GM23338 (cell line): Measurements from ENCODE around the gene IL1F10. TPM values are rescaled to one million over a fixed set of nuclear protein-coding genes. Genes with fewer than 3 reads are reported as not detected.

Source experiments
- ATAC-seq: fragments of 200-7000 bp; cut with Tn5 transposase; 3 replicates; pipeline ENCODE4 v1.9.1; 2020
- DNase-seq: peaks from one replicate; pipeline ENCODE4 v3.0.0-alpha.2; 2015; ENCODE audit warnings: low spot score
- H2AFZ ChIP-seq: fragments of 200-600 bp; sonication (generic); 2 replicates; pipeline ENCODE4 v1.8.0; 2016; ENCODE audit warnings: antibody characterized with exemption, mild to moderate bottlenecking, moderate library complexity
- H3F3A ChIP-seq: fragments of 200-600 bp; sonication (generic); replicated peaks from 2 replicates; pipeline ENCODE4 v1.8.0; 2017; ENCODE audit warnings: antibody characterized with exemption, mixed run types, low read depth
- H3K27ac ChIP-seq: fragments of 200-600 bp; sonication (generic); 2 replicates; pipeline ENCODE4 v1.6.1; 2016; ENCODE audit warnings: low read depth
- H3K27me3 ChIP-seq: fragments of 200-600 bp; sonication (generic); 2 replicates; pipeline ENCODE4 v1.8.0; 2016; ENCODE audit warnings: mild to moderate bottlenecking, mixed run types, moderate library complexity; ENCODE audit not compliant: insufficient read depth
- H3K36me3 ChIP-seq: fragments of 200-600 bp; sonication (generic); 2 replicates; pipeline ENCODE4 v1.8.0; 2016; ENCODE audit warnings: mild to moderate bottlenecking; ENCODE audit not compliant: insufficient read depth
- H3K4me1 ChIP-seq: fragments of 200-600 bp; sonication (generic); 2 replicates; pipeline ENCODE4 v1.8.0; 2016; ENCODE audit warnings: mild to moderate bottlenecking, moderate library complexity; ENCODE audit not compliant: insufficient read depth
- H3K4me2 ChIP-seq: fragments of 200-600 bp; sonication (generic); 2 replicates; pipeline ENCODE4 v1.7.1; 2017; ENCODE audit warnings: mixed run types
- H3K4me3 ChIP-seq: fragments of 200-600 bp; sonication (generic); 2 replicates; pipeline ENCODE4 v1.6.1; 2016; ENCODE audit warnings: mixed run types
- H3K79me2 ChIP-seq: fragments of 200-600 bp; sonication (generic); replicated peaks from 2 replicates; pipeline ENCODE4 v1.8.0; 2017; ENCODE audit warnings: mild to moderate bottlenecking; ENCODE audit not compliant: insufficient read depth
- H3K9me2 ChIP-seq: fragments of 200-600 bp; sonication (generic); 2 replicates; pipeline ENCODE4 v1.8.0; 2017; ENCODE audit not compliant: insufficient read depth
- H4K20me1 ChIP-seq: fragments of 200-600 bp; sonication (generic); replicated peaks from 2 replicates; pipeline ENCODE4 v1.8.0; 2017; ENCODE audit warnings: mild to moderate bottlenecking; ENCODE audit not compliant: insufficient read depth
- H3K27ac Mint-ChIP-seq: 2 replicates; pipeline ENCODE4 v1.8.0; 2020; ENCODE audit warnings: inconsistent platforms, mild to moderate bottlenecking, moderate library complexity, mixed read lengths
- H3K27me3 Mint-ChIP-seq: 3 replicates; pipeline ENCODE4 v1.8.0; 2022; ENCODE audit warnings: low read depth, mild to moderate bottlenecking, moderate library complexity, mixed read lengths, inconsistent platforms; ENCODE audit not compliant: insufficient read depth, poor library complexity
- H3K36me3 Mint-ChIP-seq: 3 replicates; pipeline ENCODE4 v1.8.0; 2021; ENCODE audit warnings: low read depth, mild to moderate bottlenecking, inconsistent platforms, moderate library complexity, mixed read lengths
- H3K4me1 Mint-ChIP-seq: 3 replicates; pipeline ENCODE4 v1.8.0; 2020; ENCODE audit warnings: mild to moderate bottlenecking, inconsistent platforms, mixed read lengths
- H3K4me3 Mint-ChIP-seq: 3 replicates; pipeline ENCODE4 v1.8.0; 2021; ENCODE audit warnings: moderate library complexity, mild to moderate bottlenecking, inconsistent platforms, mixed read lengths
- H3K9me3 Mint-ChIP-seq: 3 replicates; pipeline ENCODE4 v1.8.0; 2020; ENCODE audit warnings: moderate library complexity, mild to moderate bottlenecking, inconsistent platforms, mixed read lengths
- CREB1 ChIP-seq: fragments of 250-450 bp; sonication (Bioruptor Pico); IDR thresholded peaks from 2 replicates; pipeline ENCODE4 v1.5.0; 2020; ENCODE audit warnings: low read depth, mild to moderate bottlenecking, moderate library complexity
- EZH2 ChIP-seq: fragments of 200-600 bp; sonication (generic); IDR thresholded peaks from one replicate; pipeline ENCODE4 v1.8.0; 2017; ENCODE audit warnings: antibody characterized with exemption, mild to moderate bottlenecking, low read depth; ENCODE audit not compliant: unreplicated experiment
- EZH2phosphoT487 ChIP-seq: fragments of 200-600 bp; sonication (generic); IDR thresholded peaks from one replicate; pipeline ENCODE4 v1.8.1; 2018; ENCODE audit warnings: antibody characterized with exemption; ENCODE audit not compliant: unreplicated experiment
- JUNB ChIP-seq: IDR thresholded peaks from one replicate; pipeline ENCODE4 v1.6.1; 2016; ENCODE audit warnings: antibody characterized with exemption; ENCODE audit not compliant: unreplicated experiment
- NANOG ChIP-seq: IDR thresholded peaks from 2 replicates; pipeline ENCODE4 v1.6.1; 2016; ENCODE audit warnings: antibody characterized with exemption, borderline replicate concordance
- POLR2AphosphoS5 ChIP-seq: IDR thresholded peaks from 2 replicates; pipeline ENCODE4 v1.6.1; 2016; ENCODE audit warnings: antibody characterized with exemption, low read depth
- STAT1 ChIP-seq: IDR thresholded peaks from one replicate; pipeline ENCODE4 v1.6.1; 2016; ENCODE audit warnings: antibody characterized with exemption; ENCODE audit not compliant: unreplicated experiment
- ZNF114 ChIP-seq: fragments of 250-450 bp; sonication (Bioruptor Pico); IDR thresholded peaks from 2 replicates; pipeline ENCODE4 v1.5.0; 2020; ENCODE audit warnings: mild to moderate bottlenecking, moderate library complexity
- ZNF331 ChIP-seq: fragments of 250-450 bp; sonication (Bioruptor Pico); IDR thresholded peaks from 2 replicates; pipeline ENCODE4 v1.5.0; 2020; ENCODE audit warnings: low read depth, mild to moderate bottlenecking, moderate library complexity
- polyA plus RNA-seq: library from polyadenylated mRNA; unstranded; fragments of >200 nt; fragmentation: Nextera tagmentation; extraction: Ambion mirVana; gene quantifications from 2 replicates; pipeline ENCODE4 v1.2.1, GENCODE V29; 2016
- total RNA-seq: library from RNA; depleted of rRNA; stranded (reverse); fragments of >200 nt; shearing (Covaris generic); gene quantifications from 2 replicates; pipeline ENCODE4 v1.2.3, GENCODE V29; 2014
- TF ChIP-seq, protein P1 (sequence below): fragments of 250-450 bp; sonication (Bioruptor Pico); IDR thresholded peaks from 2 replicates; pipeline ENCODE4 v1.5.0; 2020; ENCODE audit warnings: mild to moderate bottlenecking, moderate library complexity
- TF ChIP-seq, protein P2 (sequence below): IDR thresholded peaks from one replicate; pipeline ENCODE4 v1.6.1; 2018; ENCODE audit warnings: antibody characterized with exemption; ENCODE audit not compliant: unreplicated experiment
- TF ChIP-seq, protein P3 (sequence below), 2 experiments: fragments of 200-600 bp in 1 of 2; sonication (generic) in 1 of 2; conservative IDR thresholded peaks; 2 replicates each; pipeline versions ENCODE4 v1.5.1 to v1.6.1; 2016 to 2017; ENCODE audit warnings: antibody characterized with exemption in 2 of 2, low read depth in 2 of 2, mild to moderate bottlenecking in 2 of 2, moderate library complexity in 1 of 2
- TF ChIP-seq, protein P4 (sequence below): IDR thresholded peaks from 2 replicates; pipeline ENCODE4 v1.6.1; 2016; ENCODE audit warnings: antibody characterized with exemption

IL1F10 gene
- total and polyA plus RNA-seq, 2 experiments from 2014 or later = not detected

GRCh38 chr2:113091231-113091896, 23.6 kb downstream of the IL1F10 start:
- Histone ChIP-seq H3K36me3 (no peaks in the 10 kb centered on the region), H3K79me2 (no peaks in the 10 kb centered on the region), H3F3A (no peaks in the 10 kb centered on the region), H3K27ac (no peak overlapping the region), H3K4me1 (no peaks in the 10 kb centered on the region), H3K27me3 (no peaks in the 10 kb centered on the region), H3K4me2 (no peak overlapping the region), H2AFZ (no peak overlapping the region), H4K20me1 (no peaks in the 10 kb centered on the region), H3K9me2 (no peaks in the 10 kb centered on the region; the same call in 1 of the 2 replicates), H3K4me3 (no peak overlapping the region)
- no peak overlapping the region for H3K27ac Mint-ChIP-seq
- no peaks in the 10 kb centered on the region for H3K4me1 Mint-ChIP-seq
- no peak overlapping the region for H3K4me3 Mint-ChIP-seq
- H3K36me3 Mint-ChIP-seq = no peaks in the 10 kb centered on the region
- DNase-seq = no peak
- no peak for ATAC-seq
- TF ChIP-seq JUNB = no peak
- TF ChIP-seq, protein P1, sequence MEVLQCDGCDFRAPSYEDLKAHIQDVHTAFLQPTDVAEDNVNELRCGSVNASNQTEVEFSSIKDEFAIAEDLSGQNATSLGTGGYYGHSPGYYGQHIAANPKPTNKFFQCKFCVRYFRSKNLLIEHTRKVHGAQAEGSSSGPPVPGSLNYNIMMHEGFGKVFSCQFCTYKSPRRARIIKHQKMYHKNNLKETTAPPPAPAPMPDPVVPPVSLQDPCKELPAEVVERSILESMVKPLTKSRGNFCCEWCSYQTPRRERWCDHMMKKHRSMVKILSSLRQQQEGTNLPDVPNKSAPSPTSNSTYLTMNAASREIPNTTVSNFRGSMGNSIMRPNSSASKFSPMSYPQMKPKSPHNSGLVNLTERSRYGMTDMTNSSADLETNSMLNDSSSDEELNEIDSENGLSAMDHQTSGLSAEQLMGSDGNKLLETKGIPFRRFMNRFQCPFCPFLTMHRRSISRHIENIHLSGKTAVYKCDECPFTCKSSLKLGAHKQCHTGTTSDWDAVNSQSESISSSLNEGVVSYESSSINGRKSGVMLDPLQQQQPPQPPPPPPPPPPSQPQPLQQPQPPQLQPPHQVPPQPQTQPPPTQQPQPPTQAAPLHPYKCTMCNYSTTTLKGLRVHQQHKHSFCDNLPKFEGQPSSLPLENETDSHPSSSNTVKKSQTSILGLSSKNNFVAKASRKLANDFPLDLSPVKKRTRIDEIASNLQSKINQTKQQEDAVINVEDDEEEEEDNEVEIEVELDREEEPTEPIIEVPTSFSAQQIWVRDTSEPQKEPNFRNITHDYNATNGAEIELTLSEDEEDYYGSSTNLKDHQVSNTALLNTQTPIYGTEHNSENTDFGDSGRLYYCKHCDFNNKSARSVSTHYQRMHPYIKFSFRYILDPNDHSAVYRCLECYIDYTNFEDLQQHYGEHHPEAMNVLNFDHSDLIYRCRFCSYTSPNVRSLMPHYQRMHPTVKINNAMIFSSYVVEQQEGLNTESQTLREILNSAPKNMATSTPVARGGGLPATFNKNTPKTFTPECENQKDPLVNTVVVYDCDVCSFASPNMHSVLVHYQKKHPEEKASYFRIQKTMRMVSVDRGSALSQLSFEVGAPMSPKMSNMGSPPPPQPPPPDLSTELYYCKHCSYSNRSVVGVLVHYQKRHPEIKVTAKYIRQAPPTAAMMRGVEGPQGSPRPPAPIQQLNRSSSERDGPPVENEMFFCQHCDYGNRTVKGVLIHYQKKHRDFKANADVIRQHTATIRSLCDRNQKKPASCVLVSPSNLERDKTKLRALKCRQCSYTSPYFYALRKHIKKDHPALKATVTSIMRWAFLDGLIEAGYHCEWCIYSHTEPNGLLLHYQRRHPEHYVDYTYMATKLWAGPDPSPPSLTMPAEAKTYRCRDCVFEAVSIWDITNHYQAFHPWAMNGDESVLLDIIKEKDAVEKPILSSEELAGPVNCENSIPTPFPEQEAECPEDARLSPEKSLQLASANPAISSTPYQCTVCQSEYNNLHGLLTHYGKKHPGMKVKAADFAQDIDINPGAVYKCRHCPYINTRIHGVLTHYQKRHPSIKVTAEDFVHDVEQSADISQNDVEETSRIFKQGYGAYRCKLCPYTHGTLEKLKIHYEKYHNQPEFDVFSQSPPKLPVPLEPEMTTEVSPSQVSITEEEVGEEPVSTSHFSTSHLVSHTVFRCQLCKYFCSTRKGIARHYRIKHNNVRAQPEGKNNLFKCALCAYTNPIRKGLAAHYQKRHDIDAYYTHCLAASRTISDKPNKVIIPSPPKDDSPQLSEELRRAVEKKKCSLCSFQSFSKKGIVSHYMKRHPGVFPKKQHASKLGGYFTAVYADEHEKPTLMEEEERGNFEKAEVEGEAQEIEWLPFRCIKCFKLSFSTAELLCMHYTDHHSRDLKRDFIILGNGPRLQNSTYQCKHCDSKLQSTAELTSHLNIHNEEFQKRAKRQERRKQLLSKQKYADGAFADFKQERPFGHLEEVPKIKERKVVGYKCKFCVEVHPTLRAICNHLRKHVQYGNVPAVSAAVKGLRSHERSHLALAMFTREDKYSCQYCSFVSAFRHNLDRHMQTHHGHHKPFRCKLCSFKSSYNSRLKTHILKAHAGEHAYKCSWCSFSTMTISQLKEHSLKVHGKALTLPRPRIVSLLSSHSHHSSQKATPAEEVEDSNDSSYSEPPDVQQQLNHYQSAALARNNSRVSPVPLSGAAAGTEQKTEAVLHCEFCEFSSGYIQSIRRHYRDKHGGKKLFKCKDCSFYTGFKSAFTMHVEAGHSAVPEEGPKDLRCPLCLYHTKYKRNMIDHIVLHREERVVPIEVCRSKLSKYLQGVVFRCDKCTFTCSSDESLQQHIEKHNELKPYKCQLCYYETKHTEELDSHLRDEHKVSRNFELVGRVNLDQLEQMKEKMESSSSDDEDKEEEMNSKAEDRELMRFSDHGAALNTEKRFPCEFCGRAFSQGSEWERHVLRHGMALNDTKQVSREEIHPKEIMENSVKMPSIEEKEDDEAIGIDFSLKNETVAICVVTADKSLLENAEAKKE = no peak
- TF ChIP-seq ZNF331 = no peak
- TF ChIP-seq, protein P2, sequence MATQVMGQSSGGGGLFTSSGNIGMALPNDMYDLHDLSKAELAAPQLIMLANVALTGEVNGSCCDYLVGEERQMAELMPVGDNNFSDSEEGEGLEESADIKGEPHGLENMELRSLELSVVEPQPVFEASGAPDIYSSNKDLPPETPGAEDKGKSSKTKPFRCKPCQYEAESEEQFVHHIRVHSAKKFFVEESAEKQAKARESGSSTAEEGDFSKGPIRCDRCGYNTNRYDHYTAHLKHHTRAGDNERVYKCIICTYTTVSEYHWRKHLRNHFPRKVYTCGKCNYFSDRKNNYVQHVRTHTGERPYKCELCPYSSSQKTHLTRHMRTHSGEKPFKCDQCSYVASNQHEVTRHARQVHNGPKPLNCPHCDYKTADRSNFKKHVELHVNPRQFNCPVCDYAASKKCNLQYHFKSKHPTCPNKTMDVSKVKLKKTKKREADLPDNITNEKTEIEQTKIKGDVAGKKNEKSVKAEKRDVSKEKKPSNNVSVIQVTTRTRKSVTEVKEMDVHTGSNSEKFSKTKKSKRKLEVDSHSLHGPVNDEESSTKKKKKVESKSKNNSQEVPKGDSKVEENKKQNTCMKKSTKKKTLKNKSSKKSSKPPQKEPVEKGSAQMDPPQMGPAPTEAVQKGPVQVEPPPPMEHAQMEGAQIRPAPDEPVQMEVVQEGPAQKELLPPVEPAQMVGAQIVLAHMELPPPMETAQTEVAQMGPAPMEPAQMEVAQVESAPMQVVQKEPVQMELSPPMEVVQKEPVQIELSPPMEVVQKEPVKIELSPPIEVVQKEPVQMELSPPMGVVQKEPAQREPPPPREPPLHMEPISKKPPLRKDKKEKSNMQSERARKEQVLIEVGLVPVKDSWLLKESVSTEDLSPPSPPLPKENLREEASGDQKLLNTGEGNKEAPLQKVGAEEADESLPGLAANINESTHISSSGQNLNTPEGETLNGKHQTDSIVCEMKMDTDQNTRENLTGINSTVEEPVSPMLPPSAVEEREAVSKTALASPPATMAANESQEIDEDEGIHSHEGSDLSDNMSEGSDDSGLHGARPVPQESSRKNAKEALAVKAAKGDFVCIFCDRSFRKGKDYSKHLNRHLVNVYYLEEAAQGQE = no peak
- TF ChIP-seq, protein P3, sequence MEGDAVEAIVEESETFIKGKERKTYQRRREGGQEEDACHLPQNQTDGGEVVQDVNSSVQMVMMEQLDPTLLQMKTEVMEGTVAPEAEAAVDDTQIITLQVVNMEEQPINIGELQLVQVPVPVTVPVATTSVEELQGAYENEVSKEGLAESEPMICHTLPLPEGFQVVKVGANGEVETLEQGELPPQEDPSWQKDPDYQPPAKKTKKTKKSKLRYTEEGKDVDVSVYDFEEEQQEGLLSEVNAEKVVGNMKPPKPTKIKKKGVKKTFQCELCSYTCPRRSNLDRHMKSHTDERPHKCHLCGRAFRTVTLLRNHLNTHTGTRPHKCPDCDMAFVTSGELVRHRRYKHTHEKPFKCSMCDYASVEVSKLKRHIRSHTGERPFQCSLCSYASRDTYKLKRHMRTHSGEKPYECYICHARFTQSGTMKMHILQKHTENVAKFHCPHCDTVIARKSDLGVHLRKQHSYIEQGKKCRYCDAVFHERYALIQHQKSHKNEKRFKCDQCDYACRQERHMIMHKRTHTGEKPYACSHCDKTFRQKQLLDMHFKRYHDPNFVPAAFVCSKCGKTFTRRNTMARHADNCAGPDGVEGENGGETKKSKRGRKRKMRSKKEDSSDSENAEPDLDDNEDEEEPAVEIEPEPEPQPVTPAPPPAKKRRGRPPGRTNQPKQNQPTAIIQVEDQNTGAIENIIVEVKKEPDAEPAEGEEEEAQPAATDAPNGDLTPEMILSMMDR (conservative IDR thresholded peaks at IDR 0.05; ENCODE audit: low read depth in 2 of 2) = no peak
- TF ChIP-seq STAT1 = no peak
- no peak for TF ChIP-seq ZNF114 (CRISPR knock-in tag)
- no peak for TF ChIP-seq EZH2phosphoT487
- no peak for TF ChIP-seq POLR2AphosphoS5
- TF ChIP-seq NANOG = no peak
- TF ChIP-seq, protein P4, sequence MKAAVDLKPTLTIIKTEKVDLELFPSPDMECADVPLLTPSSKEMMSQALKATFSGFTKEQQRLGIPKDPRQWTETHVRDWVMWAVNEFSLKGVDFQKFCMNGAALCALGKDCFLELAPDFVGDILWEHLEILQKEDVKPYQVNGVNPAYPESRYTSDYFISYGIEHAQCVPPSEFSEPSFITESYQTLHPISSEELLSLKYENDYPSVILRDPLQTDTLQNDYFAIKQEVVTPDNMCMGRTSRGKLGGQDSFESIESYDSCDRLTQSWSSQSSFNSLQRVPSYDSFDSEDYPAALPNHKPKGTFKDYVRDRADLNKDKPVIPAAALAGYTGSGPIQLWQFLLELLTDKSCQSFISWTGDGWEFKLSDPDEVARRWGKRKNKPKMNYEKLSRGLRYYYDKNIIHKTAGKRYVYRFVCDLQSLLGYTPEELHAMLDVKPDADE = no peak
- no peak for TF ChIP-seq EZH2
- TF ChIP-seq CREB1 (CRISPR knock-in tag) = no peak
- H3K27me3 Mint-ChIP-seq = no peaks in the 10 kb centered on the region
- peaks cover 6% of the 10 kb centered on the region for H3K9me3 Mint-ChIP-seq
